HEK293T (cell line): Measurements from ENCODE around the gene SLC16A11.

Experiments
- BHLHE40 ChIP-seq: fragments of 450-650 bp; IDR thresholded peaks from 2 replicates; pipeline ENCODE4 v1.6.1; 2016; ENCODE audit warnings: mild to moderate bottlenecking, moderate library complexity, borderline replicate concordance
- FOXA1 ChIP-seq: fragments of 450-650 bp; IDR thresholded peaks from 2 replicates; pipeline ENCODE4 v1.6.1; 2016; ENCODE audit warnings: mild to moderate bottlenecking
- FOXM1 ChIP-seq: fragments of 450-650 bp; IDR thresholded peaks from 2 replicates; pipeline ENCODE4 v1.6.1; 2017; ENCODE audit warnings: mild to moderate bottlenecking, borderline replicate concordance
- HDGF ChIP-seq: fragments of 450-650 bp; IDR thresholded peaks from 2 replicates; pipeline ENCODE4 v1.6.1; 2017; ENCODE audit warnings: antibody characterized with exemption, borderline replicate concordance
- L3MBTL2 ChIP-seq: fragments of 450-650 bp; conservative IDR thresholded peaks from 2 replicates; pipeline ENCODE4 v1.6.1; 2016; ENCODE audit warnings: mild to moderate bottlenecking
- LEF1 ChIP-seq: fragments of 450-650 bp; IDR thresholded peaks from 2 replicates; pipeline ENCODE4 v1.6.1; 2017; ENCODE audit warnings: mild to moderate bottlenecking, borderline replicate concordance
- SUZ12 ChIP-seq: fragments of 450-650 bp; IDR thresholded peaks from 2 replicates; pipeline ENCODE4 v1.6.1; 2016; ENCODE audit warnings: mild to moderate bottlenecking
- TF ChIP-seq, protein P1 (sequence below): fragments of 450-650 bp; IDR thresholded peaks from 2 replicates; pipeline ENCODE4 v1.6.1; 2016

DNA sequence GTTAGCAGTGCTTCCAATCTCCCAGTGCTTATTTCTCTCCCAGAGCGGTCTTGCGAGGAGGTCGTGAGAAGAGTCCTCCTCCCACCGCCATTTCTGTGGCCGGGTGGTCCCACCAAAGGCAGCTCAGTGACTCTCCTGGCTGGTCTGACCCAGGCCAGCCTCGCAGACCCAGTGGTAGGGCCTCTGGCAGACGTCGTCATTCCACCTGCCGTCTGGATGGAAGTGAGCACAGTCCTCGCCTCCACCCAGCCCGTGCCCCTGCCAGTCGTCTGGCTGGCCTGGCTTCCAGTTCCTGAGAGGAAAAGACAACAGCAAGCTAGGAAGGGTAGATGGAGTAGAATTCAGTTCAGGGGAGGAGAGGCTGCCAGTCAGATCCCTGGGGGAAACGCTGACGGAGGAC, 31.0 kb upstream of the SLC16A11 start:
- TF ChIP-seq L3MBTL2: no peak
- TF ChIP-seq FOXM1: no peak
- no peak for TF ChIP-seq LEF1
- TF ChIP-seq HDGF: no peak
- no peak for TF ChIP-seq FOXA1
- TF ChIP-seq, protein P1, sequence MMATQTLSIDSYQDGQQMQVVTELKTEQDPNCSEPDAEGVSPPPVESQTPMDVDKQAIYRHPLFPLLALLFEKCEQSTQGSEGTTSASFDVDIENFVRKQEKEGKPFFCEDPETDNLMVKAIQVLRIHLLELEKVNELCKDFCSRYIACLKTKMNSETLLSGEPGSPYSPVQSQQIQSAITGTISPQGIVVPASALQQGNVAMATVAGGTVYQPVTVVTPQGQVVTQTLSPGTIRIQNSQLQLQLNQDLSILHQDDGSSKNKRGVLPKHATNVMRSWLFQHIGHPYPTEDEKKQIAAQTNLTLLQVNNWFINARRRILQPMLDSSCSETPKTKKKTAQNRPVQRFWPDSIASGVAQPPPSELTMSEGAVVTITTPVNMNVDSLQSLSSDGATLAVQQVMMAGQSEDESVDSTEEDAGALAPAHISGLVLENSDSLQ: no peak
- no peak for TF ChIP-seq BHLHE40
- no peak for TF ChIP-seq SUZ12
